Iris pigment epithelial cell (primary cell): ENCODE results near the gene PDE2A.

Experiments
- DNase-seq: peaks from one replicate; pipeline ENCODE4 v3.0.0-alpha.2; 2011; ENCODE audit warnings: low read depth

Gene PDE2A

DNA sequence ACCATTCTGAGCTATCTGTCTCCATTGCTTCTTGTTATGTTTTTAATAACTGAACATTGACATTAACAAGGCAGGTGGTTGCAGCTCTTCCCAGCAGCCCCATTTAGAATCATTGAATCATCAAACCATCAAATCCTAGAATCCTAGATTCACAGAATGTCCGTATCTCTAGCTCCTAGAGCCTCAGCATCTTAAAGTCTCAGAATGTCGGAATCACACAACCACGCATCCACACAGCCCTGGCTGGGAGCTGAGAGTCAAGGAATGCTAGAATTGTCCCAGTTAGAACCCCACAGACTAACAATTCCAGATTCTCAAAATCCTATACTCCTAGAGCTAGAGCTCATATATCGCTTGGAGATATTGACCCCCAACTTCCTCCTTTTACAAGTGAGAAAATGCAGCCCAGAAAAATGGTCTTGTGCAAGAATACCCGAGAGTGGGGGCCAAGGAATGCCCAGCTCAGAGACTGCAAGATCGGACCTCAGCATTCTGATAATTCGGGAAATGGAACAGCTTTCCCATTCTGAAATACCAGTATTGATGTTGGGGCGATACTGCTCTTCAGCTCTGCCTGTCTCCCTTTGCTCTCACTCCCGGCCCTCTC is 38.8 kb downstream of the PDE2A start:
- DNase-seq, result no peak

- no peak for DNase-seq
These were observed 39.6 kb downstream of the PDE2A start for GRCh38 chr11:72634472-72635095.

- no peak for DNase-seq
These were observed 40.2 kb downstream of the PDE2A start for GRCh38 chr11:72634016-72634415.

DNA sequence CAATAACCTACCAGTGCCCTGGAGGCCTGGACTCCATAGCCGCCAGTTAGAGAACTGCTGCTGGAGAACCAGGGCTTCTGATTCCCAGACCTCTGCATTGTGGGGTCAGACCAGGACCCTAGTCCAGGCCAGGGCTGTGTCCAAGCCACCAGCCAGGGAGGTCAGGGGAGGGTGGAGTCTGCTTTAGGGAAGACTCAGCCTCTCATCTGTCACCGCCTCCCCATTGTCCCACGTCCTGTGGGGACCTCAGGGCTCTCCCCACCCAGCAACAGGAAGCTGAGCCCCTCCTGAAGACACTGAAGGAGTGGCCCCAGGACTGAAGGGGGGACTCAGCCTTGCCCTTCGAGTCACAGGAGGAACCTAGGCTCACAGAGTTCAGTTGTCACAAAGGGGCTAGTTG is 41.2 kb downstream of the PDE2A start:
- DNase-seq, result no peak

DNA sequence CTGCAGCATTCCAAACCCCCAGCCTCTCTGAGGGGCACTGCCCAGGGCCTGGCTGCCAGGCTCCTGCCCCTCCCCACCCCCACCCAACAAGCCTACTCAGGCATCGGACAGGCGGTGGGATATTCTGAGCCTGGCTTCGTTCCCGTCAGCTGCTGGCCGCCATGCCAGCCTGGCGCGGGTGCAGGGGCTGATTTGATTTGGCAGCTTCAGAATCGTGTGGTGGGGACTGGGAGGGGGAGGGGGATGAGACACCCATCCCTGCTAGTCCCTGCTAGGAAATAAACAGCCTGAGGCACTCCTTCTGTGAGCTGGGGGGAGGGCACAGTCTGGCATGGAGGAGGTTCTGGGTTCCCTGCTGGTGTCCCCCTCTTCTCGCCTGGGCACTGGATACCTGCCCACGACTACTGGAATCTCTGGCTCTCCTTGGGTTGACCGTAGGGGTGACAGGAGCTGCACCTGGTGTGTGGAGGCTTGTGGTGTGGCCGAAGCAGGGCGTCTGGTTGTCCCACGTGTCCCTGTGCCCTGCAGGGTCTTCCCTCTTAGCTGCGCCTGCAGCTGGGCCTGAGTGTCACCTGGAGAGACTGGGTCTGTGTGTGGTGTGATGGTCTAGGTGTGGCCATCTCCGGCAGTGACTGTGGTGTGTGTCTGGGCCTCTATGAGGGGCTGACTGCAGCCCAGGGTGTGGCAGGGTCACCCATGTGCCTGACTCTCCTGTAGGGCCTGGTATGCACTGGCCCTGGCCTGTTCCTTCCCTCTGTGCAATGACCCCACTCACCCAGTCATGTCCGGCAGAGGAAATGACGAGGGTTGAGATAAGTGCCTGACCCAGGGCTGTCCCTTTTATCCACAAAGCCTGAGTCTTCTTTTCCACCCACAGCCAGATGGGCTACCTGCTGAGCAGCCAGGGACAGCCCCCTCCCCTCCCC is 42.2 kb downstream of the PDE2A start:
- DNase-seq, result no peak

GRCh38 chr11:72630104-72630852 is 43.9 kb downstream of the PDE2A start:
- DNase-seq, result no peak

- no peak for DNase-seq
These were observed 45.0 kb downstream of the PDE2A start for GRCh38 chr11:72629266-72629665.

DNA sequence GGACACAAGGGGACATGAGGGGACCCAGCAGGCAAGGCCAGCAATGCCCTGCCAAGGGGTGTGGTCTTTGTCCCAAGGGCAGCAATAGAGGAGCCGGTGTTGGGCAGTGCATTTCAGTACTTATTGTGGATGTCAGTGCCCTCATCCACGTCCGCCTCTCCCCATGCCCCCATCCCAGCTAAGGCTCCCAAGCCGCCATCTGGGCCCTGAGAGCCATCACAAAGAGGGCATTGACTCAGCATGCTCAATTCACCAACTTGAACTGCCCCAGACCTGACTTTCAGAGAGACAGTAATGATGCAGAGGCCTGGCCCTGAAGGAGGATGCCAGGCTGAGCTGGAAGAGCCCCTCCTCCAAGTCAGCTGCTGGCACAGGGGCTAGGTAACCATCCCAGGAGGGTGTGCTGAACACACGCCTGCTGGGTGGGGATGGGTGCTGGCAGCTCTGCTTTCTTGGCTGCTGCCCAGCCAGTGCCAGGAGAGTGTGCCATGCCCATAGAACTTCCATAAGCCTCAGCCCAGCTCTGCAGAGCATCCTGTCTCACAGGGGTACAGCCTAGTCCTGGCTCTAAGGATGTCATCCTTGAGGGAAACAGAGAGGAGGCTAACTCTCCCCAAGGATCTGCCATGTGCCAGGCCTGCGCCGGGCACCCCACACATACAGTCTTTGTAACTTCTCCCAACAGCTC is 46.5 kb downstream of the PDE2A start:
- no peak for DNase-seq

DNA sequence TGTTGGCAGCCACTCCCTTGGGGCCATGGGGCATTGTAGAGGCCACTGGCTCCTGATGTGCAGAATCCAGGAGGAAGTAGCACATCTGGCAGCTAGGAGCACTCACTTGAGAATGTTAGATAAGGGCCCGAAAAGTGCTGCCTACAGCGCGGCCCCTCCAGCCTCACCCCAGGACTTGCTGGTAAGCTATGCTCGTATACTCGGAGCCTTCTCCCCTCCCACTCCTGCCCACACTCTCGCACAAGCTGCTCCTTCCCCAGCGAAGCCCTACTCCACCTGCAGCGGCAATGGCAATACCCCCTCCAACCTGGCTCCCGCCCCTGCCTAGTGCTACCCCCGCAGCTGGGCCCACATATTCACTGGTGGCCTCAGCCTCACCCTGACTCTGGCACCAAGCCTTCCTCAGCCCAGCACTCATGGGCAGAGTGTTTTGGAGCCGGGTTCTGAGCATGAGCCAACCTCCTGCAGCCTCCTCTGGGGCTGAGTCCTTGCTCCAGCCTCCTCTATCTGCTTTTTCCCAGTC is 47.7 kb downstream of the PDE2A start:
- no peak for DNase-seq

- peak; percentile 44 for DNase-seq
These were observed 48.4 kb downstream of the PDE2A start for GRCh38 chr11:72625691-72626413.

DNA sequence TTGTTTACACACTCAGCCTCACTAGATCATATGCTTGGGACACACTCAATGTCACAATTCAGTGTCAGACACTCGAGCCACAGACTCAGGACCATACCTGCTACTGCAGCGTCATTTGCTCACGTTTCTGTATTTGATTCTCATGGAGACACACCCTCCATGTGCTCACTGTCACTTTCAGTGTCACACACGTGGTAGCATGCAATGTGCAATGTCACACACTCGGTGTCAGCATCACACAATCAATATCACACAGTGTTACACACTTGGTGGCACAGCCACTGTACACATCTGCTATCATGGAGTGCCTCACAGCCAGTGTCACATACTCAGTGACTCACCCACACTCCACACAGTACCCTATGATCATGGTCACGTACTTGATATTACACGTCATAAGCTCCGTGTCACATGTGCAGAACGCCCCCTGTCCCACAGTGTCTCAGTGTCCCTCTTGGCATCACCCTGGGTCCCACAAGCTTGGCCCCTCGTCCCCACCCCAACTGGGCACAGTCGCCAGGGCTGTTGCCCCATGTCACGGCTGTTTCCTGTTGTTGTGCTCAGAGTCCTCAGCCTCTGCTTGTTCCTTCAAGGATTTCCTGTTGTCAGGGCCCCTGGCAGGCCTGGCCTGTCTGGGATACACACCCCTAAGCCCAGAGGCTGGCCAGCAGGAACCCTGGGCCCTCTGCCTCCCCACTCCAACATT is 49.6 kb downstream of the PDE2A start:
- DNase-seq, result no peak

GRCh38 chr11:72623052-72623451 is 51.2 kb downstream of the PDE2A start:
- no peak for DNase-seq

- no peak for DNase-seq
These were observed 53.1 kb downstream of the PDE2A start for GRCh38 chr11:72621008-72621610.

- DNase-seq, result no peak
These were observed 55.4 kb downstream of the PDE2A start for GRCh38 chr11:72618803-72619202.

- DNase-seq, result no peak
These were observed 57.0 kb downstream of the PDE2A start for GRCh38 chr11:72617080-72617762.

- no peak for DNase-seq
These were observed 57.6 kb downstream of the PDE2A start for GRCh38 chr11:72616655-72617054.

DNA sequence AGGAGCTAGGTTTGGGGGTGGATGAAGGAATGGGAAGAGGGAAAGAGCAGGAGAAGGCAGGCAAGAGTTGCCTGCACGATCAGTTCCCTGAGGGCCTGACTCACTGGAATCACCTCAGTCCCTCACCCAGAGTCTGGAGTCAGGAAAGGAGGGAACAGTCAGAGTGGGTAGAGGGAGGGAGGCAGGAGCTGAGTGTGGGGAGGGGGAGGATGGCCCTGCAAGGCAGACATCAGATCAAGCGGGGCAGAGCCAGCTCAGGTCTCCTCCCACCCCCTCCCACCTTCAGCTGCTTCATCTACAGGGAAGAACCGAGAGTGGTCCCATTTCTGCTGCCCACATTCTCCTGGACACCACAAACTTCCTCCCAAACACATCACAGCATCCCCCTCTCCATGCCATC is 58.9 kb downstream of the PDE2A start:
- DNase-seq, result no peak

GRCh38 chr11:72614381-72614780 is 59.8 kb downstream of the PDE2A start:
- DNase-seq, result no peak

GRCh38 chr11:72613977-72614376 is 60.2 kb downstream of the PDE2A start:
- DNase-seq, result no peak
